AG09309 (cell line): Measurements from ENCODE around the gene C15orf61.

Experiments
- DNase-seq: peaks from one replicate; pipeline ENCODE4 v3.0.0-alpha.2; 2010; ENCODE audit warnings: low read depth
- H3K4me3 ChIP-seq: 2 replicates; pipeline ENCODE4 v1.5.1; 2011; ENCODE audit warnings: mild to moderate bottlenecking, low read depth, low read length, moderate library complexity; ENCODE audit not compliant: control insufficient read depth
- CTCF ChIP-seq: IDR thresholded peaks from 2 replicates; pipeline ENCODE4 v1.5.1; 2011; ENCODE audit warnings: mild to moderate bottlenecking, low read depth, low read length, inconsistent platforms; ENCODE audit not compliant: insufficient read depth, control insufficient read depth; ENCODE audit errors: missing control alignments

C15orf61 gene

GRCh38 chr15:67556976-67557570 lies 36.1 kb downstream of the C15orf61 start:
- no peak overlapping the region for H3K4me3 ChIP-seq
- no peak for DNase-seq
- TF ChIP-seq CTCF, result no peak

DNA sequence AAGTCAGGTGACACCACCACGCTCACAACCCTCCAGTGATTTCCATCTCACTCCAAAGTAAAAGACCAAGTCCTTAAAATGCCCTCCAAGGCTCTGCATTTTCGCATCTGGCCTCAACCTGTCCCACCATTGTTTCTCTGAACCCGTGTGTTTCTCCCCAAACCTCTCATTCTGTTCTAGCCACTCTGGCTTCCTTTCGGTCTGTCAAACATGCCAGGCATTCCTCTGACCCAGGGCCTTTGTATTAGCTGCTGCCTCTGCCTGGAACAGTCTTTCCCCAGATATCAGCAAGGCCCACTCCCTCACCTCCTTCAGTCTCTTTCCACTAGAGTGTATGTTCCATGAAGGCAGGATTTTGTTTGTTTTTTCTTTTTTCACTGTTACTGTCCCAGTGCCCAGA lies 37.6 kb downstream of the C15orf61 start:
- no peak for TF ChIP-seq CTCF
- no peak overlapping the region for H3K4me3 ChIP-seq
- no peak for DNase-seq

GRCh38 chr15:67559158-67559557 lies 38.2 kb downstream of the C15orf61 start:
- no peak for DNase-seq
- H3K4me3 ChIP-seq, result no peak overlapping the region
- no peak for TF ChIP-seq CTCF

DNA sequence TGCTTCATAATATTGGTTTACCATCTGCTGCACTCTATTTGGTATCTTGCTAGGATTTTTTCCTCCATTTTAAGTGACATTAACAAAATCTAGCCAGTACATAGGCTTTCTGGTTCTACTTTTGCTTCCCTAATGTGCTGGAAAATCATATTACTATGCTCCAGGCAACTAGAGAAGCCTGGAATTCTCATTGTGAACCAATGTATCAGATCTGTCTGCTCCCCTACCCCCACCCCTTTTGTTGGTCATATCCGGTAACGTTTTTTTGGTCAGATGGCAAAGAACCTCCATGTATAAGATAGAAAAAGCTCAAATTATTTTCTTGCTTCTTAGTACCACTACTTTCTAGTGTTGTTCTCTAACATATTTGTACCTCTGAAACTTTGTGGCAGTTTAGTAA lies 38.6 kb downstream of the C15orf61 start:
- TF ChIP-seq CTCF, result no peak
- DNase-seq, result no peak
- no peak overlapping the region for H3K4me3 ChIP-seq

DNA sequence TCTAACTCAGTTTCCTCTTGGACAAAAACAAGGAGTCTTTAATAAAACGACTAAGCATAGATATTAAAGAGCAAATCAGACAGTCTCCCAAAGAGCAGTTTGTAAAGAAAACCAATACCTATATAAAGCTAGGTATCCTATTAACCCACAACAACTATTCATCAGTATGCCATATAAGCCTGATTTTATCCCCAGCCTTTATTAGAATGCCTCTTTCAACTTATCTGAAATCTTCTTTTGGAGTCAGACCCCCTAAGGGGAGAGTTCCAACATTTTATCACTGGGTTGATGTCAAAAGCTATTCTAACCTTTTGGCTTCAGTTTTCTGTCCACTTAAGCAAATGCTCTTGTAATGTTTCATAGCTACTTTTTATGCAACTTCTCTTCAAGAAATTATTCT lies 39.4 kb downstream of the C15orf61 start:
- no peak for TF ChIP-seq CTCF
- H3K4me3 ChIP-seq, result no peak overlapping the region
- no peak for DNase-seq

DNA sequence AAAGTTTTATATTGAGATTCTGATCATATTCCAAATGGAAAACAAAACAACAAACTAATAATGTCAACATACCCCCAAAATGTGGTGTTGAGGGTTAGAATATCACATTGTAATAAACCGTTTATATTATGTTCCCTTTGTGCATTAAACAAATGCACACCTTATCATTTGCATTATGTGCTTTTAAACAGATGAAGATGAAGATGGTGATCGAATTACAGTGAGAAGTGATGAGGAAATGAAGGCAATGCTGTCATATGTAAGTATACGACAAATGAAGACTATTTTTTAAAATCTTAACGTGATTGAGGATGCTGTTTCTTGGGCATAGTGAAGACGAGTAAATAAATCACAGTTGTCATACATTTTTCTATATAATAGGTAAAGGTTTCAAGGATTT lies 42.2 kb downstream of the C15orf61 start:
- no peak for DNase-seq
- H3K4me3 ChIP-seq, result no peak overlapping the region
- no peak for TF ChIP-seq CTCF

DNA sequence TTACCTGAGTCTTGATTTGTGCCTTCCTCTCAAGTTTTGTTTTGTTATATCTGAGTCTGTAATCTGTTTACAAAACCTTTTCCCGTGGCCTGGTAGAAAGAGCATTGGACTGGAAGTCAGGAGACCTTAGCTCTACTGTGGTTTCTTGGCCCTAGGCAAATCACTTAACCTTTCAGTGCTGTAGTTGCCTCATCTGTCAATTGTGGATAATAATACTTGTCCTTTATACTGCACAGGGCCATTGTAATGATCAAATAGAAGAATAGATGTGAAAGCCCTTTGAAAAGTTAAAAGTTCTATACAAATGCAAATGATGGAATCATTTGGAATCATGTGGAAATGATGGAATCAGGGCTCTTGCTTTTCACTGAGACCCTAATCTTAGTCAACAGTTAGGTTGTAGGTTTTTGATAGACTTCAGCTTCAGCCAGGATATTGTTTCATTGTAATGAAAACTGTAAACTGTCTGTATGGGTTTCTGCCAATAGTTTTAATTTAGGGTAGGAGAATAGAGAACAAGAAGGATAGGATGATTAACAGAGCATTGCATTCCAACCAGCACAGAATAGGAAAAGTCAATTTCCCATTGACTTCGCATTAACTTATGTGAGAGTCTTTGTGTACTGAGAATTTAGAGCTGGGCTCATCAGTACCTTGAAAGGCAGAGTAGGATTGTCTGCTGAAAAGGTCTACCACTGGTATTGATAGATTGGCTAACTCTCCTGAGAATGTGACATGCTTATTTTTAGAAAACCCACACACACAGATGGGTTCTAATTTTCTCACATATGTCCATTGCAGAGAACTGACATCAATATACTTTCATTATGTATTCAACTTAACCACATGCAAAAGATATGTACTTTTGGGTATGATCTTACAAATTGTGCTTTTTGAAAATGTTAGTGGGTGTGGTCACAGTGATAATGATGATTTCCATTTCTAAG lies 43.4 kb downstream of the C15orf61 start:
- H3K4me3 ChIP-seq, result no peak overlapping the region
- TF ChIP-seq CTCF, result no peak
- no peak for DNase-seq
